ENCODE data around the gene NBEAL1.
"Not testable (repeated sequence)": the region's sequence is repeated elsewhere in the genome, so short reads cannot be mapped to it uniquely, and the experiment has no call there.

NBEAL1 gene

GRCh38 chr2:203072371-203072770 lies 57.7 kb downstream of the NBEAL1 start:
- DNase-seq (ENCODE audit: low read depth), result no peak
- Histone ChIP-seq H3K36me3 (ENCODE audit: control insufficient read depth, insufficient read depth, low read length, severe bottlenecking) (peaks cover 60% of the 10 kb centered on the region), H3K9ac (ENCODE audit: low read length) (no peak overlapping the region), H3K4me3 (ENCODE audit: low read length) (no peak overlapping the region), H3K4me1 (ENCODE audit: control insufficient read depth, insufficient read depth, low read length) (peaks cover 6% of the 10 kb centered on the region), H3K9me3 (ENCODE audit: control insufficient read depth, low read length) (peaks cover 7% of the 10 kb centered on the region), H3K27me3 (replicated peaks; ENCODE audit: control insufficient read depth, insufficient read depth, low read length) (no peaks in the 10 kb centered on the region)

GRCh38 chr2:203077451-203077850 lies 62.8 kb downstream of the NBEAL1 start:
- H3K36me3 ChIP-seq (ENCODE audit: control insufficient read depth, insufficient read depth, low read length, severe bottlenecking), result peaks cover 38% of the 10 kb centered on the region
- H3K4me1 ChIP-seq (ENCODE audit: control insufficient read depth, insufficient read depth, low read length), result peaks cover 8% of the 10 kb centered on the region
- peaks cover 7% of the 10 kb centered on the region for H3K9me3 ChIP-seq (ENCODE audit: control insufficient read depth, low read length)
- no peak overlapping the region for H3K4me3 ChIP-seq (ENCODE audit: low read length)
- DNase-seq (ENCODE audit: low read depth), result peak; percentile 47
- peak overlapping the region; percentile 5 for H3K9ac ChIP-seq (ENCODE audit: low read length)
- no peaks in the 10 kb centered on the region for H3K27me3 ChIP-seq (replicated peaks; ENCODE audit: control insufficient read depth, insufficient read depth, low read length)

GRCh38 chr2:203080447-203081045 lies 65.9 kb downstream of the NBEAL1 start:
- H3K4me3 ChIP-seq (ENCODE audit: low read length), result no peak overlapping the region
- H3K36me3 ChIP-seq (ENCODE audit: control insufficient read depth, insufficient read depth, low read length, severe bottlenecking), result peaks cover 52% of the 10 kb centered on the region
- H3K4me1 ChIP-seq (ENCODE audit: control insufficient read depth, insufficient read depth, low read length), result peaks cover 8% of the 10 kb centered on the region
- H3K9me3 ChIP-seq (ENCODE audit: control insufficient read depth, low read length), result no peaks in the 10 kb centered on the region
- no peak for DNase-seq (ENCODE audit: low read depth)
- no peaks in the 10 kb centered on the region for H3K27me3 ChIP-seq (replicated peaks; ENCODE audit: control insufficient read depth, insufficient read depth, low read length)
- H3K9ac ChIP-seq (ENCODE audit: low read length), result no peak overlapping the region

- no peak for DNase-seq (ENCODE audit: low read depth)
- H3K9ac ChIP-seq (ENCODE audit: low read length), result no peak overlapping the region
- H3K27me3 ChIP-seq (replicated peaks; ENCODE audit: control insufficient read depth, insufficient read depth, low read length), result no peaks in the 10 kb centered on the region
- no peak overlapping the region for H3K4me3 ChIP-seq (ENCODE audit: low read length)
- H3K9me3 ChIP-seq (ENCODE audit: control insufficient read depth, low read length), result no peaks in the 10 kb centered on the region
- H3K4me1 ChIP-seq (ENCODE audit: control insufficient read depth, insufficient read depth, low read length), result no peaks in the 10 kb centered on the region
- peaks cover 72% of the 10 kb centered on the region for H3K36me3 ChIP-seq (ENCODE audit: control insufficient read depth, insufficient read depth, low read length, severe bottlenecking)
These were observed 68.7 kb downstream of the NBEAL1 start for GRCh38 chr2:203083328-203083727.

- not testable (repeated sequence) for H3K27me3 ChIP-seq (replicated peaks; ENCODE audit: control insufficient read depth, insufficient read depth, low read length); H3K4me1 ChIP-seq (ENCODE audit: control insufficient read depth, insufficient read depth, low read length); H3K4me3 ChIP-seq (ENCODE audit: low read length); DNase-seq (ENCODE audit: low read depth); H3K9me3 ChIP-seq (ENCODE audit: control insufficient read depth, low read length); H3K9ac ChIP-seq (ENCODE audit: low read length)
- H3K36me3 ChIP-seq (ENCODE audit: control insufficient read depth, insufficient read depth, low read length, severe bottlenecking), result peaks cover 60% of the 10 kb centered on the region
These were observed 71.7 kb downstream of the NBEAL1 start for GRCh38 chr2:203086381-203086780.

GRCh38 chr2:203090721-203091120 lies 76.0 kb downstream of the NBEAL1 start:
- H3K27me3 ChIP-seq (replicated peaks; ENCODE audit: control insufficient read depth, insufficient read depth, low read length); H3K9me3 ChIP-seq (ENCODE audit: control insufficient read depth, low read length); H3K4me1 ChIP-seq (ENCODE audit: control insufficient read depth, insufficient read depth, low read length); H3K9ac ChIP-seq (ENCODE audit: low read length); H3K4me3 ChIP-seq (ENCODE audit: low read length); DNase-seq (ENCODE audit: low read depth): not testable (repeated sequence)
- H3K36me3 ChIP-seq (ENCODE audit: control insufficient read depth, insufficient read depth, low read length, severe bottlenecking), result peaks cover 32% of the 10 kb centered on the region

- peaks cover 54% of the 10 kb centered on the region for H3K36me3 ChIP-seq (ENCODE audit: control insufficient read depth, insufficient read depth, low read length, severe bottlenecking)
- H3K9me3 ChIP-seq (ENCODE audit: control insufficient read depth, low read length), result no peaks in the 10 kb centered on the region
- no peaks in the 10 kb centered on the region for H3K27me3 ChIP-seq (replicated peaks; ENCODE audit: control insufficient read depth, insufficient read depth, low read length)
- H3K4me3 ChIP-seq (ENCODE audit: low read length), result no peak overlapping the region
- H3K4me1 ChIP-seq (ENCODE audit: control insufficient read depth, insufficient read depth, low read length), result no peaks in the 10 kb centered on the region
- no peak overlapping the region for H3K9ac ChIP-seq (ENCODE audit: low read length)
- no peak for DNase-seq (ENCODE audit: low read depth)
These were observed 83.1 kb downstream of the NBEAL1 start for GRCh38 chr2:203097735-203098134.

GRCh38 chr2:203102357-203102756 lies 87.7 kb downstream of the NBEAL1 start:
- peaks cover 14% of the 10 kb centered on the region for H3K9me3 ChIP-seq (ENCODE audit: control insufficient read depth, low read length)
- H3K4me3 ChIP-seq (ENCODE audit: low read length); DNase-seq (ENCODE audit: low read depth); H3K4me1 ChIP-seq (ENCODE audit: control insufficient read depth, insufficient read depth, low read length); H3K9ac ChIP-seq (ENCODE audit: low read length); H3K27me3 ChIP-seq (replicated peaks; ENCODE audit: control insufficient read depth, insufficient read depth, low read length): not testable (repeated sequence)
- H3K36me3 ChIP-seq (ENCODE audit: control insufficient read depth, insufficient read depth, low read length, severe bottlenecking), result peaks cover 68% of the 10 kb centered on the region

- H3K4me3 ChIP-seq (ENCODE audit: low read length), result peak overlapping the region; percentile 17
These were observed 89.6 kb downstream of the NBEAL1 start for GRCh38 chr2:203104273-203104672.

GRCh38 chr2:203105996-203106395 lies 91.3 kb downstream of the NBEAL1 start:
- H3K36me3 ChIP-seq (ENCODE audit: control insufficient read depth, insufficient read depth, low read length, severe bottlenecking), result peaks cover 77% of the 10 kb centered on the region
- H3K27me3 ChIP-seq (replicated peaks; ENCODE audit: control insufficient read depth, insufficient read depth, low read length), result no peaks in the 10 kb centered on the region
- peaks cover 14% of the 10 kb centered on the region for H3K9me3 ChIP-seq (ENCODE audit: control insufficient read depth, low read length)
- H3K4me1 ChIP-seq (ENCODE audit: control insufficient read depth, insufficient read depth, low read length), result no peaks in the 10 kb centered on the region
- no peak overlapping the region for H3K9ac ChIP-seq (ENCODE audit: low read length)
- DNase-seq (ENCODE audit: low read depth), result no peak
- H3K4me3 ChIP-seq (ENCODE audit: low read length), result no peak overlapping the region

More at GRCh38 chr2:203104273-203104672, 89.6 kb downstream of the NBEAL1 start:
- DNase-seq (ENCODE audit: low read depth), result no peak
- no peaks in the 10 kb centered on the region for H3K4me1 ChIP-seq (ENCODE audit: control insufficient read depth, insufficient read depth, low read length)
- H3K9me3 ChIP-seq (ENCODE audit: control insufficient read depth, low read length), result peaks cover 14% of the 10 kb centered on the region
- no peaks in the 10 kb centered on the region for H3K27me3 ChIP-seq (replicated peaks; ENCODE audit: control insufficient read depth, insufficient read depth, low read length)
- H3K9ac ChIP-seq (ENCODE audit: low read length), result no peak overlapping the region
- peaks cover 78% of the 10 kb centered on the region for H3K36me3 ChIP-seq (ENCODE audit: control insufficient read depth, insufficient read depth, low read length, severe bottlenecking)

GRCh38 chr2:203110496-203110895 lies 95.8 kb downstream of the NBEAL1 start:
- H3K9ac ChIP-seq (ENCODE audit: low read length); H3K4me1 ChIP-seq (ENCODE audit: control insufficient read depth, insufficient read depth, low read length); H3K4me3 ChIP-seq (ENCODE audit: low read length); H3K27me3 ChIP-seq (replicated peaks; ENCODE audit: control insufficient read depth, insufficient read depth, low read length); DNase-seq (ENCODE audit: low read depth); H3K9me3 ChIP-seq (ENCODE audit: control insufficient read depth, low read length): not testable (repeated sequence)
- peaks cover 92% of the 10 kb centered on the region for H3K36me3 ChIP-seq (ENCODE audit: control insufficient read depth, insufficient read depth, low read length, severe bottlenecking)

- no peaks in the 10 kb centered on the region for H3K9me3 ChIP-seq (ENCODE audit: control insufficient read depth, low read length)
- H3K4me1 ChIP-seq (ENCODE audit: control insufficient read depth, insufficient read depth, low read length), result no peaks in the 10 kb centered on the region
- H3K36me3 ChIP-seq (ENCODE audit: control insufficient read depth, insufficient read depth, low read length, severe bottlenecking), result peaks cover 82% of the 10 kb centered on the region
- no peak overlapping the region for H3K9ac ChIP-seq (ENCODE audit: low read length)
- H3K27me3 ChIP-seq (replicated peaks; ENCODE audit: control insufficient read depth, insufficient read depth, low read length), result no peaks in the 10 kb centered on the region
- no peak overlapping the region for H3K4me3 ChIP-seq (ENCODE audit: low read length)
- no peak for DNase-seq (ENCODE audit: low read depth)
These were observed 97.7 kb downstream of the NBEAL1 start for GRCh38 chr2:203112342-203112741.

Data from adipocyte (in vitro differentiated cells).